IPS DF 6.9 (cell line): ENCODE measurements around the gene IGSF22.
A peak's percentile ranks its signal among the peaks of the same experiment; 100 is the strongest.

ENCODE experiments used
- DNase-seq: peaks from one replicate; pipeline ENCODE4 v3.0.0-alpha.2; 2013; ENCODE audit warnings: low read depth, low spot score
- H3K27ac ChIP-seq: one replicate; pipeline ENCODE4 v1.5.1; 2013; ENCODE audit warnings: low read length, control low read depth
- H3K27me3 ChIP-seq: 2 replicates; pipeline ENCODE4 v1.6.1; 2013; ENCODE audit warnings: mild to moderate bottlenecking, low read length; ENCODE audit not compliant: control insufficient read depth, insufficient read depth
- H3K36me3 ChIP-seq: 2 replicates; pipeline ENCODE4 v1.6.1; 2013; ENCODE audit warnings: low read length; ENCODE audit not compliant: control insufficient read depth, insufficient read depth
- H3K4me1 ChIP-seq: 2 replicates; pipeline ENCODE4 v1.6.1; 2013; ENCODE audit warnings: low read length; ENCODE audit not compliant: control insufficient read depth, insufficient read depth
- H3K4me3 ChIP-seq: 2 replicates; pipeline ENCODE4 v1.5.1; 2013; ENCODE audit warnings: mild to moderate bottlenecking, low read length
- H3K9me3 ChIP-seq: 2 replicates; pipeline ENCODE4 v1.6.1; 2013; ENCODE audit warnings: low read length, inconsistent platforms; ENCODE audit not compliant: control insufficient read depth, insufficient read depth
- WGBS: extraction: QIAGEN DNeasy Blood & Tissue Kit; methylation state at CpG from one replicate; pipeline ENCODE4 v1.1.7; 2013; ENCODE audit warnings: mixed read lengths, missing lambda C conversion rate; ENCODE audit not compliant: insufficient read length, insufficient coverage; 5-methylcytosine and 5-hydroxymethylcytosine counted together

The IGSF22 gene

GRCh38 chr11:18703001-18703763 lies 22.8 kb downstream of the IGSF22 start:
- Histone ChIP-seq H3K27me3 (0 out of 2 replicates have a peak, but pooled peaks cover 2% of the 10 kb centered on the region), H3K27ac (no peak overlapping the region), H3K36me3 (no peaks in the 10 kb centered on the region), H3K9me3 (no peaks in the 10 kb centered on the region), H3K4me1 (peaks cover 5% of the 10 kb centered on the region), H3K4me3 (no peak overlapping the region)
- no CpG with 5 or more reads among the region's 2 CpGs for WGBS
- DNase-seq: no peak

DNA sequence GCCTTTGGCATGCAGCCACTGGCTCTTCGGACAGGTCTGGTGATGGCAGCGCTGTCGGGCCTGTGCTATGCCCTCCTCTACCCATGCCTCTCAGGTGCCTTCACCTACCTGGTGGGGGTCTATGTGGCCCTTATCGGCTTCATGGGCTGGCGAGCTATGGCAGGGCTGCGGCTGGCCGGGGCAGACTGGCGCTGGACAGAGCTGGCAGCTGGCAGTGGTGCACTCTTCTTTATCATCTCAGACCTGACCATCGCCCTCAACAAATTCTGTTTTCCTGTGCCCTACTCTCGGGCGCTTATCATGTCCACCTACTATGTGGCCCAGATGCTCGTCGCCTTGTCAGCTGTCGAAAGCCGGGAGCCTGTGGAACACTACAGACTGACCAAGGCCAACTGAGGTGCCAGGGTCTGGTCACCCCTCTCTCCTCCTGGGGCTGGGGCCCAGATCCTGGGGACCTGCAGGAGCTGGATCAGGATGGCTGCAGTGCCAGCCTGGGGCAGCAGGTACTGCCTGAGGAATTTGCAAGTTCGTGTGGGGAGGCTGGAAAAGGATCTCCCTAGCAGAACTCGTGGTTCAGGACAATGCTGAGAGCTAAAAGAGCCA lies 24.3 kb downstream of the IGSF22 start:
- no peak for DNase-seq
- no peak overlapping the region for H3K4me3 ChIP-seq
- WGBS: no CpG with 5 or more reads among the region's 17 CpGs
- peaks cover 3% of the 10 kb centered on the region for H3K4me1 ChIP-seq
- no peaks in the 10 kb centered on the region for H3K36me3 ChIP-seq
- H3K9me3 ChIP-seq: no peaks in the 10 kb centered on the region
- 0 out of 2 replicates have a peak, but pooled peaks cover 2% of the 10 kb centered on the region for H3K27me3 ChIP-seq
- H3K27ac ChIP-seq: no peak overlapping the region

DNA sequence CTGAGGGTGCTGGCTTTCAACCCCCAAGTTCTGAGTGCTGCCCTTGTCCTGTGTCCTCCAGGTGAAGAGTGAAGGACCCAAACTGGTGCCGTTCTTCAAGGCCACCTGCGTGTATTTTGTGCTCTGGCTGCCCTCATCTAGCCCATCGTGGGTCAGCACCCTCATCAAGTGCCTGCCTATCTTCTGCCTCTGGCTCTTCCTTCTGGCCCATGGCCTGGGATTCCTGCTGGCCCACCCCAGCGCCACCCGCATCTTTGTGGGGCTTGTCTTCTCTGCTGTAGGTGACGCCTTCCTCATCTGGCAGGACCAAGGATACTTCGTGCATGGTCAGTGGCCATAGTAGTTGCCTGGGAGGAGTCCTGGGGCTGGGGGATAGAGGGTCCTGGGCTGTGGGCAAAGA lies 25.1 kb downstream of the IGSF22 start:
- H3K9me3 ChIP-seq: no peaks in the 10 kb centered on the region
- no peak for DNase-seq
- WGBS: no CpG with 5 or more reads among the region's 7 CpGs
- H3K36me3 ChIP-seq: no peaks in the 10 kb centered on the region
- H3K27ac ChIP-seq: no peak overlapping the region
- H3K4me1 ChIP-seq: peaks cover 3% of the 10 kb centered on the region
- no peak overlapping the region for H3K4me3 ChIP-seq
- 0 out of 2 replicates have a peak, but pooled peaks cover 2% of the 10 kb centered on the region for H3K27me3 ChIP-seq

DNA sequence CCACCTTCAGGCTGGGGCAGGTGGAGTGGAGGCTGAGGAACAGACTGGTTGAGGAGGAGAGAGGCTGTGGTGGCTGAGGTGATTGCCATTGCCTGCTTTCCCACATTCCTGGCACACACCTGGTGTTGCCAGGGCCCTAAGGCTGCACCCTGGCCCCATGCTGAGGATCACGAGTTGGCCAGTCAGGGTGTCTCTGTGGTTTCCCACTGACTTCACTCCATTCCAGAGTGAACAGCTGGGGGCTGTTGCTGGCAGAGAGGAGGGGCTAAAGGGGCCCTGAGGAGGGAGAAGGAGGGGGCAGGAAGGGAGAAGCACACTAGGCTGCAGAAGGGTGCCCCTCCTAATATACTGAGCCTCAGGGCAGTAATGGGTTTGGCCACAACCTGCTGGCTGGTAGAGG lies 25.6 kb downstream of the IGSF22 start:
- Histone ChIP-seq H3K27me3 (0 out of 2 replicates have a peak, but pooled peaks cover 2% of the 10 kb centered on the region), H3K4me3 (no peak overlapping the region), H3K36me3 (no peaks in the 10 kb centered on the region), H3K9me3 (no peaks in the 10 kb centered on the region), H3K4me1 (peaks cover 3% of the 10 kb centered on the region), H3K27ac (no peak overlapping the region)
- WGBS: no CpG with 5 or more reads among the region's 1 CpG
- no peak for DNase-seq

- no peak for DNase-seq
- H3K4me1 ChIP-seq: peaks cover 3% of the 10 kb centered on the region
- no peaks in the 10 kb centered on the region for H3K9me3 ChIP-seq
- H3K27me3 ChIP-seq: 0 out of 2 replicates have a peak, but pooled peaks cover 2% of the 10 kb centered on the region
- WGBS: no CpG with 5 or more reads among the region's 3 CpGs
- H3K27ac ChIP-seq: no peak overlapping the region
- H3K4me3 ChIP-seq: no peak overlapping the region
- no peaks in the 10 kb centered on the region for H3K36me3 ChIP-seq
Measured at GRCh38 chr11:18699848-18700261, 26.1 kb downstream of the IGSF22 start.

GRCh38 chr11:18699269-18699596 lies 26.8 kb downstream of the IGSF22 start:
- WGBS: no CpG with 5 or more reads among the region's 9 CpGs
- no peak for DNase-seq
- H3K4me1 ChIP-seq: peaks cover 3% of the 10 kb centered on the region
- H3K4me3 ChIP-seq: peak overlapping the region; percentile 86; the same call in 1 of the 2 replicates
- H3K36me3 ChIP-seq: no peaks in the 10 kb centered on the region
- no peaks in the 10 kb centered on the region for H3K9me3 ChIP-seq
- no peak overlapping the region for H3K27ac ChIP-seq
- 0 out of 2 replicates have a peak, but pooled peaks cover 2% of the 10 kb centered on the region for H3K27me3 ChIP-seq

- WGBS: no CpG with 5 or more reads among the region's 98 CpGs
- no peaks in the 10 kb centered on the region for H3K9me3 ChIP-seq
- no peaks in the 10 kb centered on the region for H3K36me3 ChIP-seq
- H3K27ac ChIP-seq: no peak within 1 kb of the TSS
- H3K4me3 ChIP-seq: peak within 1 kb of the TSS; percentile 86; the same call in 1 of the 2 replicates
- 0 out of 2 replicates have a peak, but pooled peaks cover 2% of the 10 kb centered on the region for H3K27me3 ChIP-seq
- peak; percentile 52 for DNase-seq
- peaks cover 3% of the 10 kb centered on the region for H3K4me1 ChIP-seq
Measured at GRCh38 chr11:18698341-18699268, 27.4 kb downstream of the IGSF22 start, which contains the start of gene TMEM86A. Gene TMEM86A (plus strand): TSS chr11:18698779. CDS start chr11:18698887, 108 bp downstream.

DNA sequence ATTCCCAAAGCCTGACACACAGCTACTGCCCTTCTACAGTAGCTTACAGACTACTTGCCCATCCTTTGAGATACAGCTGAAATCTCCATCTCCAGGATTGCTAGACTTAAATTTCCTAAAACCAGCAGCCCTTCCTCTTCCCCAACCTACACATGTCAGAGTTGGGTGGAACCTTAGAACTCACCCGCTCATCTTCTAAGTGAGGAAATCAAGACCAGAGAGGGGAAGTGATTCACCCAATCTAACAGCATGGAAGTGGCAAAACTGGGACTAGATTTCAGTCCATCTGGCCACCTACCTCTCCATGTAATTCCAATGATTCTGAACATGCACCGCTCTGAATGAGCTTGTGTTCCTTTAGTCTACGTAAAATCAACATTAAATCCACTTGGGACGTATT lies 28.4 kb downstream of the IGSF22 start:
- Histone ChIP-seq H3K36me3 (no peaks in the 10 kb centered on the region), H3K4me1 (peaks cover 3% of the 10 kb centered on the region), H3K9me3 (no peaks in the 10 kb centered on the region), H3K27me3 (0 out of 2 replicates have a peak, but pooled peaks cover 2% of the 10 kb centered on the region), H3K4me3 (no peak overlapping the region), H3K27ac (no peak overlapping the region)
- no peak for DNase-seq
- no CpG with 5 or more reads among the region's 4 CpGs for WGBS

GRCh38 chr11:18696638-18697225 lies 29.3 kb downstream of the IGSF22 start:
- no peaks in the 10 kb centered on the region for H3K9me3 ChIP-seq
- no CpG with 5 or more reads among the region's 2 CpGs for WGBS
- no peak overlapping the region for H3K4me3 ChIP-seq
- 0 out of 2 replicates have a peak, but pooled peaks cover 2% of the 10 kb centered on the region for H3K27me3 ChIP-seq
- DNase-seq: no peak
- H3K27ac ChIP-seq: no peak overlapping the region
- H3K36me3 ChIP-seq: no peaks in the 10 kb centered on the region
- H3K4me1 ChIP-seq: peaks cover 3% of the 10 kb centered on the region
